ENCODE results near the gene HOXA6. TPM values are rescaled to one million over a fixed set of nuclear protein-coding genes. Genes with fewer than 3 reads are reported as not detected.
A peak's percentile ranks its signal among the peaks of the same experiment; 100 is the strongest.

The HOXA6 gene
- total and polyA plus RNA-seq, 2 experiments from 2014 or later: not detected

DNA sequence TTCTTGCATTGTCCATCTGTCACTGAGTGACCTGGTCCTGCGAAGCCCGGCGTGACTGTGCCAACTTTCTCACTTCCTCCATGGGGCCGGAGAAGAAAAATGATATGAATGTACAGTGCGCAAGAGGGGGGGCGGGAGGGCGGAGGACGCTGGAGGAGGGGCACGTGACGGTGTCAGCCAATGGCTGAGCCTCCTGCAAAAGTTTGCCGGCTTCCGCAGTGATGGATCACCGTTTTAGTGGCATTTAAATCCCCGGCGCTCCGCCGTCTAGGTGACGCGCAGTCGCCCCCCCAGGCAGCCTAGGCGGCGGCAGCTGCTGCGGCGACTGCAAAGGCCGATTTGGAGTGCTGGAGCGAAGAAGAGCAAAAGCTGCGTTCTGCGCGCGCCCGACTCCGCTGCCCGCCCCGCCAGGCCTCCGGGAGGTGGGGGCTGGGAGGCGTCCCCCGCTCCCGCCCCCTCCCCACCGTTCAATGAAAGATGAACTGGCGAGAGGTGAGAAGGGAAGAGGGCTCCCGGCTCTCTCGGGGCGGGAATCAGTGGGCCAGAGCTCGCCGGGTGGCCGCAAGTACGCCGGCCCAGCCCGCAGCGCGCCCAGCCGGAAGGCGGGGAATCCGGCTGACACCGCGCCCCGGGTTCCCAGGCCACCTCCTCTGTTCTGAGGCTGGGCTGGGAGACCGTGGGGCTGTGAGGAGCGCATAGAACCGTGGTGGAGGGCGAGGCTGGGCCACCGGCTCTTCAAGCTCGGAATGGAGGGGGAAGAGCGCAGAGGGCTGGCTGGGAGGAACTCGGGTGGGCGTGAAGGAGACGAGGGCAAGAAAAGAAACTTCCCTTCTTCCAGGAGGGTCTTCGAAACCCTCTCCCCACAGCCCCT lies 51.4 kb downstream of the HOXA6 start, which contains the start of gene HOXA1:
TSS of gene HOXA1 (minus strand) at position 104 of the 871 bp plus-strand sequence. CDS start at position 16, 88 bp downstream.
- Histone ChIP-seq H4K20me1 (replicated peaks; ENCODE audit: insufficient read depth) (peaks cover 53% of the 10 kb centered on the region), H3K79me2 (replicated peaks; ENCODE audit: insufficient read depth) (no peaks in the 10 kb centered on the region), H3K27me3 (ENCODE audit: insufficient read depth) (peaks cover 100% of the 10 kb centered on the region), H3K4me3 (peak within 1 kb of the TSS; percentile 60), H3K27ac (ENCODE audit: low read depth) (no peak within 1 kb of the TSS), H3K4me2 (peak within 1 kb of the TSS; percentile 84), H3K9me2 (ENCODE audit: insufficient read depth) (no peaks in the 10 kb centered on the region), H3F3A (replicated peaks; ENCODE audit: low read depth) (peaks cover 46% of the 10 kb centered on the region), H3K4me1 (ENCODE audit: insufficient read depth) (peaks cover 66% of the 10 kb centered on the region), H3K36me3 (ENCODE audit: insufficient read depth) (no peaks in the 10 kb centered on the region), H2AFZ (peak within 1 kb of the TSS; percentile 60; the same call in 1 of the 2 replicates)
- Mint-ChIP-seq H3K4me1 (peaks cover 63% of the 10 kb centered on the region), H3K27me3 (ENCODE audit: insufficient read depth, low read depth, poor library complexity) (peaks cover 100% of the 10 kb centered on the region), H3K9me3 (peaks cover 8% of the 10 kb centered on the region; the same call in 2 of the 3 replicates), H3K4me3 (peak within 1 kb of the TSS; percentile 69), H3K27ac (no peak within 1 kb of the TSS), H3K36me3 (ENCODE audit: low read depth) (no peaks in the 10 kb centered on the region)
- DNase-seq (ENCODE audit: low spot score) (peak; percentile 88), ATAC-seq (peak; percentile 45)
- TF ChIP-seq, protein P1, sequence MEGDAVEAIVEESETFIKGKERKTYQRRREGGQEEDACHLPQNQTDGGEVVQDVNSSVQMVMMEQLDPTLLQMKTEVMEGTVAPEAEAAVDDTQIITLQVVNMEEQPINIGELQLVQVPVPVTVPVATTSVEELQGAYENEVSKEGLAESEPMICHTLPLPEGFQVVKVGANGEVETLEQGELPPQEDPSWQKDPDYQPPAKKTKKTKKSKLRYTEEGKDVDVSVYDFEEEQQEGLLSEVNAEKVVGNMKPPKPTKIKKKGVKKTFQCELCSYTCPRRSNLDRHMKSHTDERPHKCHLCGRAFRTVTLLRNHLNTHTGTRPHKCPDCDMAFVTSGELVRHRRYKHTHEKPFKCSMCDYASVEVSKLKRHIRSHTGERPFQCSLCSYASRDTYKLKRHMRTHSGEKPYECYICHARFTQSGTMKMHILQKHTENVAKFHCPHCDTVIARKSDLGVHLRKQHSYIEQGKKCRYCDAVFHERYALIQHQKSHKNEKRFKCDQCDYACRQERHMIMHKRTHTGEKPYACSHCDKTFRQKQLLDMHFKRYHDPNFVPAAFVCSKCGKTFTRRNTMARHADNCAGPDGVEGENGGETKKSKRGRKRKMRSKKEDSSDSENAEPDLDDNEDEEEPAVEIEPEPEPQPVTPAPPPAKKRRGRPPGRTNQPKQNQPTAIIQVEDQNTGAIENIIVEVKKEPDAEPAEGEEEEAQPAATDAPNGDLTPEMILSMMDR (conservative IDR thresholded peaks at IDR 0.05; ENCODE audit: low read depth in 2 of 2): 0 out of 4 replicates have a peak, but pooled peaks of 1 of the 2 experiments have one; percentile 5
- TF ChIP-seq CREB1 (CRISPR knock-in tag; IDR thresholded peaks at IDR 0.05; ENCODE audit: low read depth): peak; percentile 32; the same call in 1 of the 2 replicates
- TF ChIP-seq EZH2 (IDR thresholded peaks at IDR 0.05; ENCODE audit: low read depth, unreplicated experiment): peak; percentile 72
- TF ChIP-seq JUNB (IDR thresholded peaks at IDR 0.05; ENCODE audit: unreplicated experiment): no peak
- TF ChIP-seq EZH2phosphoT487 (IDR thresholded peaks at IDR 0.05; ENCODE audit: unreplicated experiment): peak; percentile 88

MicroRNA genes within 50 kb of the gene (microRNA counts, 767-probe panel; counts per million panel counts)
- not detected for microRNA hsa-miR-196b-5p

Small RNAs within 50 kb of the gene (microRNA-seq; reads per million reads assigned to microRNA genes)
- gene MIR196B: 2.7 reads per million, percentile 8 among the genes with 10 or more reads in this experiment

Small RNAs within 50 kb of the gene (small RNA-seq; reads per million reads assigned to genes)
- not detected for gene AC004080.5 (ENCODE audit: low replicate concordance)
- not detected for gene RF01977 (ENCODE audit: low replicate concordance)
- gene RF02140 (ENCODE audit: low replicate concordance): not detected
- gene RF02141 (ENCODE audit: low replicate concordance): not detected

Other genes with a start within 250 kb of the HOXA6 start
- gene HOXA1, start 51.8 kb downstream of the HOXA6 start, total RNA-seq (2014; rRNA removed; shearing (Covaris generic)): not detected in 2 replicates
- not detected in 2 replicates for gene HOXA1, start 51.8 kb downstream of the HOXA6 start, polyA plus RNA-seq (2016; fragmentation: Nextera tagmentation; extraction: Ambion mirVana)
- gene HOXA2, start 45.1 kb downstream of the HOXA6 start, total RNA-seq (2014; rRNA removed; shearing (Covaris generic)): not detected in 2 replicates
- not detected in 2 replicates for gene HOXA2, start 45.1 kb downstream of the HOXA6 start, polyA plus RNA-seq (2016; fragmentation: Nextera tagmentation; extraction: Ambion mirVana)
- gene HOXA4, start 17.0 kb downstream of the HOXA6 start, total RNA-seq (2014; rRNA removed; shearing (Covaris generic)): not detected in 2 replicates
- gene HOXA4, start 17.0 kb downstream of the HOXA6 start, polyA plus RNA-seq (2016; fragmentation: Nextera tagmentation; extraction: Ambion mirVana): not detected in 2 replicates
- not detected in 2 replicates for gene HOXA5, start 4.1 kb downstream of the HOXA6 start, total RNA-seq (2014; rRNA removed; shearing (Covaris generic))
- gene HOXA5, start 4.1 kb downstream of the HOXA6 start, polyA plus RNA-seq (2016; fragmentation: Nextera tagmentation; extraction: Ambion mirVana): not detected in 2 replicates
- gene HOXA3, start 4.8 kb upstream of the HOXA6 start, total RNA-seq (2014; rRNA removed; shearing (Covaris generic)): not detected in 2 replicates
- not detected in 2 replicates for gene HOXA3, start 4.8 kb upstream of the HOXA6 start, polyA plus RNA-seq (2016; fragmentation: Nextera tagmentation; extraction: Ambion mirVana)
- gene HOXA7, start 8.9 kb upstream of the HOXA6 start, total RNA-seq (2014; rRNA removed; shearing (Covaris generic)): not detected in 2 replicates
- gene HOXA7, start 8.9 kb upstream of the HOXA6 start, polyA plus RNA-seq (2016; fragmentation: Nextera tagmentation; extraction: Ambion mirVana): 0.24 TPM in 1 of 2 replicates, not detected in the other
- not detected in 2 replicates for gene HOXA9, start 17.8 kb upstream of the HOXA6 start, total RNA-seq (2014; rRNA removed; shearing (Covaris generic))
- not detected in 2 replicates for gene HOXA9, start 17.8 kb upstream of the HOXA6 start, polyA plus RNA-seq (2016; fragmentation: Nextera tagmentation; extraction: Ambion mirVana)
- not detected in 2 replicates for gene HOXA10, start 26.5 kb upstream of the HOXA6 start, total RNA-seq (2014; rRNA removed; shearing (Covaris generic))
- not detected in 2 replicates for gene HOXA10, start 26.5 kb upstream of the HOXA6 start, polyA plus RNA-seq (2016; fragmentation: Nextera tagmentation; extraction: Ambion mirVana)
- gene HOXA11, start 37.5 kb upstream of the HOXA6 start, total RNA-seq (2014; rRNA removed; shearing (Covaris generic)): not detected in 2 replicates
- not detected in 2 replicates for gene HOXA11, start 37.5 kb upstream of the HOXA6 start, polyA plus RNA-seq (2016; fragmentation: Nextera tagmentation; extraction: Ambion mirVana)
- not detected in 2 replicates for gene HOXA13, start 52.3 kb upstream of the HOXA6 start, total RNA-seq (2014; rRNA removed; shearing (Covaris generic))
- not detected in 2 replicates for gene HOXA13, start 52.3 kb upstream of the HOXA6 start, polyA plus RNA-seq (2016; fragmentation: Nextera tagmentation; extraction: Ambion mirVana)
- not detected in 2 replicates for gene EVX1, start 95.0 kb upstream of the HOXA6 start, total RNA-seq (2014; rRNA removed; shearing (Covaris generic))
- not detected in 2 replicates for gene EVX1, start 95.0 kb upstream of the HOXA6 start, polyA plus RNA-seq (2016; fragmentation: Nextera tagmentation; extraction: Ambion mirVana)

Data from GM23338 (cell line).